ENCODE measurements around the gene PLB1.

- TF ChIP-seq EGR1 (IDR thresholded peaks at IDR 0.05), result no peak
- TF ChIP-seq YY1 (IDR thresholded peaks at IDR 0.05; ENCODE audit: low read depth), result no peak
- no peak for TF ChIP-seq REST (IDR thresholded peaks at IDR 0.05; ENCODE audit: low read depth)
- no peak for TF ChIP-seq TAF1 (IDR thresholded peaks at IDR 0.05; ENCODE audit: low read depth)
- 0 out of 2 replicates have a peak, but pooled peaks have one; percentile 27 for TF ChIP-seq MAX (IDR thresholded peaks at IDR 0.05)
- TF ChIP-seq CREB1 (IDR thresholded peaks at IDR 0.05; ENCODE audit: low read depth), result no peak
- no peak for TF ChIP-seq FOXM1 (IDR thresholded peaks at IDR 0.05; ENCODE audit: borderline replicate concordance, low read depth)
- no peak; the same call in 1 of the 2 replicates for TF ChIP-seq RAD21 (IDR thresholded peaks at IDR 0.05; ENCODE audit: low read depth)
Measured at GRCh38 chr2:28661589-28662001, 165.7 kb downstream of the PLB1 start.
